IMR-90 (cell line): ENCODE data around the gene RASGEF1C. TPM values are rescaled to one million over a fixed set of nuclear protein-coding genes. Genes with fewer than 3 reads are reported as not detected.
A peak's percentile ranks its signal among the peaks of the same experiment; 100 is the strongest.

Experiments
- ATAC-seq: fragments of 200-7000 bp; cut with Tn5 transposase; 2 replicates; pipeline ENCODE4 v1.9.1; 2020; ENCODE audit warnings: low read depth, mild to moderate bottlenecking, moderate library complexity
- BruUV-seq: library from RNA; stranded (reverse); fragments of 400-500 nt; replicated peaks from 2 replicates; lab custom pipeline; 2021; lab: Mats Ljungman, UMichigan
- CTCF ChIA-PET: fragments of 300-600 bp; formaldehyde crosslinking; extraction: SDS; loops from one replicate; lab custom pipeline; 2021; ENCODE audit warnings: antibody characterized with exemption; lab: Yijun Ruan, JAX
- POLR2A ChIA-PET: fragments of 300-600 bp; sonication (Branson Sonifier 250); formaldehyde crosslinking; loops from one replicate; lab custom pipeline; 2022; ENCODE audit warnings: antibody characterized with exemption; ENCODE audit not compliant: unreplicated experiment; lab: Charles Lee
- DNase-seq: peaks from one replicate; pipeline ENCODE4 v3.0.0; 2013
- H2AFZ ChIP-seq: replicated peaks from 2 replicates; pipeline ENCODE3; 2013; ENCODE audit warnings: low read length, mild to moderate bottlenecking; ENCODE audit not compliant: poor library complexity
- H2AK5ac ChIP-seq: 2 replicates; pipeline ENCODE4 v1.6.1; 2013; ENCODE audit warnings: low read depth, low read length, inconsistent platforms
- H2AK9ac ChIP-seq: replicated peaks from 2 replicates; pipeline ENCODE3; 2013; ENCODE audit warnings: mild to moderate bottlenecking, low read depth, low read length, moderate library complexity; ENCODE audit not compliant: poor library complexity
- H2BK120ac ChIP-seq: 2 replicates; pipeline ENCODE4 v1.6.1; 2013; ENCODE audit warnings: low read depth, low read length, inconsistent platforms
- H2BK15ac ChIP-seq: 3 replicates; pipeline ENCODE4 v1.6.1; 2013; ENCODE audit warnings: low read depth, low read length, inconsistent platforms
- H2BK20ac ChIP-seq: 2 replicates; pipeline ENCODE4 v1.6.1; 2013; ENCODE audit warnings: low read depth, mild to moderate bottlenecking, inconsistent platforms, low read length, moderate library complexity
- H2BK5ac ChIP-seq: 2 replicates; pipeline ENCODE4 v1.6.1; 2013; ENCODE audit warnings: mild to moderate bottlenecking, low read depth, low read length, inconsistent platforms; ENCODE audit not compliant: poor library complexity, severe bottlenecking
- H3K14ac ChIP-seq: replicated peaks from 2 replicates; pipeline ENCODE4 v1.6.1; 2013; ENCODE audit warnings: low read depth, low read length, inconsistent platforms
- H3K18ac ChIP-seq: 2 replicates; pipeline ENCODE4 v1.6.1; 2013; ENCODE audit warnings: low read depth, low read length, control low read depth
- H3K23ac ChIP-seq: 2 replicates; pipeline ENCODE4 v1.6.1; 2013; ENCODE audit warnings: low read depth, low read length, inconsistent platforms
- H3K27ac ChIP-seq: 2 replicates; pipeline ENCODE4 v1.5.1; 2013; ENCODE audit warnings: mild to moderate bottlenecking, control low read depth, low read length; ENCODE audit not compliant: insufficient read depth
- H3K27me3 ChIP-seq: 2 replicates; pipeline ENCODE4 v1.6.1; 2013; ENCODE audit warnings: low read length; ENCODE audit not compliant: control insufficient read depth, insufficient read depth
- H3K36me3 ChIP-seq: 2 replicates; pipeline ENCODE4 v1.6.1; 2013; ENCODE audit warnings: low read length, mixed read lengths; ENCODE audit not compliant: control insufficient read depth, insufficient read depth
- H3K4ac ChIP-seq: 2 replicates; pipeline ENCODE4 v1.6.1; 2013; ENCODE audit warnings: low read depth, low read length, inconsistent platforms
- H3K4me1 ChIP-seq: 2 replicates; pipeline ENCODE4 v1.6.1; 2013; ENCODE audit warnings: low read length, mixed read lengths; ENCODE audit not compliant: control insufficient read depth, insufficient read depth
- H3K4me2 ChIP-seq: 2 replicates; pipeline ENCODE4 v1.6.1; 2013; ENCODE audit warnings: low read depth, mild to moderate bottlenecking, control low read depth, low read length, moderate library complexity
- H3K4me3 ChIP-seq: 2 replicates; pipeline ENCODE4 v1.5.1; 2013; ENCODE audit warnings: low read depth, mild to moderate bottlenecking, control low read depth, low read length, moderate library complexity; ENCODE audit not compliant: insufficient read depth
- H3K56ac ChIP-seq: 2 replicates; pipeline ENCODE4 v1.6.1; 2013; ENCODE audit warnings: low read length, inconsistent platforms; ENCODE audit not compliant: insufficient read depth; ENCODE audit errors: extremely low read depth
- H3K79me1 ChIP-seq, 2 experiments: 2 replicates each; pipeline ENCODE4 v1.6.1; 2013; ENCODE audit warnings: low read length in 2 of 2, inconsistent platforms in 1 of 2, low read depth in 1 of 2
- H3K9ac ChIP-seq: 2 replicates; pipeline ENCODE4 v1.6.1; 2013; ENCODE audit warnings: low read depth, low read length, control low read depth
- H3K9me1 ChIP-seq: 2 replicates; pipeline ENCODE4 v1.6.1; 2013; ENCODE audit warnings: low read length, inconsistent platforms; ENCODE audit not compliant: insufficient read depth
- H3K9me3 ChIP-seq: 2 replicates; pipeline ENCODE4 v1.6.1; 2013; ENCODE audit warnings: low read length; ENCODE audit not compliant: control insufficient read depth, insufficient read depth
- H4K20me1 ChIP-seq: 2 replicates; pipeline ENCODE4 v1.6.1; 2013; ENCODE audit warnings: low read length, inconsistent platforms; ENCODE audit not compliant: insufficient read depth
- H4K5ac ChIP-seq: 2 replicates; pipeline ENCODE4 v1.6.1; 2013; ENCODE audit warnings: mild to moderate bottlenecking, low read depth, low read length, control low read depth
- H4K8ac ChIP-seq, 2 experiments: 2 replicates each; pipeline ENCODE4 v1.6.1; 2013; ENCODE audit warnings: low read depth in 2 of 2, low read length in 2 of 2, control low read depth in 1 of 2, inconsistent platforms in 1 of 2
- H4K91ac ChIP-seq: 2 replicates; pipeline ENCODE4 v1.6.1; 2013; ENCODE audit warnings: low read depth, low read length, inconsistent platforms; ENCODE audit not compliant: insufficient read depth
- CEBPB ChIP-seq: IDR thresholded peaks from 2 replicates; pipeline ENCODE4 v1.6.1; 2012; ENCODE audit warnings: low read depth, low read length, improper control_type of control experiment
- CHD1 ChIP-seq: IDR thresholded peaks from 2 replicates; pipeline ENCODE4 v1.6.1; 2012; ENCODE audit warnings: low read depth, low read length, improper control_type of control experiment
- MAZ ChIP-seq: IDR thresholded peaks from 2 replicates; pipeline ENCODE4 v1.6.1; 2012; ENCODE audit warnings: low read depth, mild to moderate bottlenecking, low read length, improper control_type of control experiment, moderate library complexity, borderline replicate concordance
- MXI1 ChIP-seq: IDR thresholded peaks from 2 replicates; pipeline ENCODE4 v1.6.1; 2012; ENCODE audit warnings: low read depth, mild to moderate bottlenecking, low read length, moderate library complexity, borderline replicate concordance
- NFE2L2 ChIP-seq: fragments of 150-350 bp; IDR thresholded peaks from 2 replicates; pipeline ENCODE4 v1.6.1; 2016; ENCODE audit warnings: low read depth, mild to moderate bottlenecking, low read length
- POLR2A ChIP-seq: IDR thresholded peaks from 2 replicates; pipeline ENCODE4 v1.6.1; 2012; ENCODE audit warnings: mild to moderate bottlenecking, low read depth, low read length
- RAD21 ChIP-seq: IDR thresholded peaks from 2 replicates; pipeline ENCODE4 v1.6.1; 2012; ENCODE audit warnings: low read length, improper control_type of control experiment
- RCOR1 ChIP-seq: IDR thresholded peaks from 2 replicates; pipeline ENCODE4 v1.6.1; 2012; ENCODE audit warnings: mild to moderate bottlenecking, low read length, improper control_type of control experiment; ENCODE audit not compliant: insufficient replicate concordance
- RFX5 ChIP-seq: IDR thresholded peaks from 2 replicates; pipeline ENCODE4 v1.8.0; 2012; ENCODE audit warnings: low read depth, mild to moderate bottlenecking, low read length, moderate library complexity
- SMC3 ChIP-seq: fragments of 150-350 bp; IDR thresholded peaks from 2 replicates; pipeline ENCODE4 v1.6.1; 2016; ENCODE audit warnings: low read depth, mild to moderate bottlenecking, antibody characterized with exemption, low read length, moderate library complexity
- WGBS, 2 experiments: methylation state at CpG; one replicate each; pipeline versions ENCODE4 v1.1.5 to v1.1.7; 2013; ENCODE audit warnings: missing lambda C conversion rate in 2 of 2; ENCODE audit not compliant: insufficient read length in 1 of 2; ENCODE audit errors: extremely low coverage in 2 of 2; 5-methylcytosine and 5-hydroxymethylcytosine counted together
- dilution Hi-C: fragments of 300-500 bp; cut with HindIII; formaldehyde crosslinking; loops from one replicate; pipeline ENCODE4 v1.14.3; 2018; ENCODE audit warnings: low sequenced_read_pairs; ENCODE audit not compliant: unreplicated experiment
- in situ Hi-C: fragments of 300-500 bp; cut with MboI; formaldehyde crosslinking; loops from 3 replicates; pipeline ENCODE4 v1.14.3; 2019; ENCODE audit warnings: low sequenced_read_pairs, inconsistent platforms, mixed read lengths
- intact Hi-C: fragments of 100-400 bp; cut with micrococcal nuclease; formaldehyde crosslinking; loops from 2 replicates; pipeline ENCODE4 v1.10.0; 2022
- polyA plus RNA-seq, 3 experiments: library from polyadenylated mRNA; depleted of rRNA; stranded (reverse); fragments of >200 nt; gene quantifications; 2 replicates each; pipeline ENCODE4 v1.2.3, GENCODE V29; 2012; ENCODE audit warnings: low replicate concordance in 1 of 3
- total RNA-seq: library from RNA; depleted of rRNA; stranded (reverse); fragments of >200 nt; gene quantifications from 2 replicates; pipeline ENCODE4 v1.2.3, GENCODE V29; 2012
- TF ChIP-seq, protein P1 (sequence below): fragments of 150-350 bp; IDR thresholded peaks from 2 replicates; pipeline ENCODE4 v1.6.1; 2016; ENCODE audit warnings: low read depth, mild to moderate bottlenecking, low read length, moderate library complexity, borderline replicate concordance
- TF ChIP-seq, protein P2 (sequence below): conservative IDR thresholded peaks from 2 replicates; pipeline ENCODE4 v1.5.1; 2012; ENCODE audit warnings: mild to moderate bottlenecking, low read depth, low read length, improper control_type of control experiment
- TF ChIP-seq, protein P3 (sequence below): fragments of 150-350 bp; IDR thresholded peaks from 2 replicates; pipeline ENCODE4 v1.6.1; 2017; ENCODE audit warnings: mild to moderate bottlenecking, antibody characterized with exemption, low read length, low read depth

The RASGEF1C gene
- total and polyA plus RNA-seq, 2 of the 4 experiments (the other 2 are of a cell fraction): not detected

- in situ Hi-C loops: loop anchor here (25.0 kb wide), 1 partner anchor 335 kb away; no protein-coding TSS in a partner anchor
- H4K5ac ChIP-seq: no peak overlapping the region
- no peak overlapping the region for H2BK15ac ChIP-seq
- H4K91ac ChIP-seq: no peak overlapping the region
- CTCF ChIA-PET: no interaction called here
- no peak overlapping the region for H2BK5ac ChIP-seq
- DNase-seq (no peak), ATAC-seq (peak; percentile 94)
- no peak overlapping the region for H3K18ac ChIP-seq
- peaks cover 24% of the 10 kb centered on the region for H3K27me3 ChIP-seq
- no peak overlapping the region for H3K14ac ChIP-seq
- intact Hi-C loops: loop anchor here (1.0 to 2.0 kb wide), 3 partner anchors 82 to 344 kb away; partner anchors contain the start of genes MAPK9 and RASGEF1C
- H2BK120ac ChIP-seq: no peak overlapping the region
- H3K27ac ChIP-seq: no peak overlapping the region
- H3K79me1 ChIP-seq: no peaks in the 10 kb centered on the region
- POLR2A ChIA-PET: no interaction called here
- no peak overlapping the region for H4K8ac ChIP-seq
- H2AFZ ChIP-seq: peak overlapping the region; percentile 72
- no peaks in the 10 kb centered on the region for H4K20me1 ChIP-seq
- no peak overlapping the region for H2BK20ac ChIP-seq
- H3K23ac ChIP-seq: no peak overlapping the region
- H3K9me1 ChIP-seq: no peaks in the 10 kb centered on the region
- no peak overlapping the region for H2AK9ac ChIP-seq
- no peak overlapping the region for H2AK5ac ChIP-seq
- H3K4me3 ChIP-seq: no peak overlapping the region
- BruUV-seq: no TSS peak
- H3K4me2 ChIP-seq: peak overlapping the region; percentile 40; the same call in 1 of the 2 replicates
- dilution Hi-C loops: no loop called here
- H3K4ac ChIP-seq: no peak overlapping the region
- H3K4me1 ChIP-seq: no peaks in the 10 kb centered on the region; the same call in 1 of the 2 replicates
- H3K9me3 ChIP-seq: no peaks in the 10 kb centered on the region
- no peaks in the 10 kb centered on the region for H3K36me3 ChIP-seq
- WGBS, 2 experiments: 38% methylated on average over 25 of the region's 59 CpGs; no CpG with 5 or more reads in 1 of the 2 experiments
- H3K9ac ChIP-seq: no peak overlapping the region
- no peak overlapping the region for H3K56ac ChIP-seq
- TF ChIP-seq MXI1 (no peak), RFX5 (no peak), SMC3 (peak; percentile 47), POLR2A (no peak), RCOR1 (no peak), CHD1 (no peak), MAZ (no peak), RAD21 (peak; percentile 77), CEBPB (no peak), NFE2L2 (no peak)
- TF ChIP-seq, protein P1, sequence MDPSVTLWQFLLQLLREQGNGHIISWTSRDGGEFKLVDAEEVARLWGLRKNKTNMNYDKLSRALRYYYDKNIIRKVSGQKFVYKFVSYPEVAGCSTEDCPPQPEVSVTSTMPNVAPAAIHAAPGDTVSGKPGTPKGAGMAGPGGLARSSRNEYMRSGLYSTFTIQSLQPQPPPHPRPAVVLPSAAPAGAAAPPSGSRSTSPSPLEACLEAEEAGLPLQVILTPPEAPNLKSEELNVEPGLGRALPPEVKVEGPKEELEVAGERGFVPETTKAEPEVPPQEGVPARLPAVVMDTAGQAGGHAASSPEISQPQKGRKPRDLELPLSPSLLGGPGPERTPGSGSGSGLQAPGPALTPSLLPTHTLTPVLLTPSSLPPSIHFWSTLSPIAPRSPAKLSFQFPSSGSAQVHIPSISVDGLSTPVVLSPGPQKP: no peak
- TF ChIP-seq, protein P2, sequence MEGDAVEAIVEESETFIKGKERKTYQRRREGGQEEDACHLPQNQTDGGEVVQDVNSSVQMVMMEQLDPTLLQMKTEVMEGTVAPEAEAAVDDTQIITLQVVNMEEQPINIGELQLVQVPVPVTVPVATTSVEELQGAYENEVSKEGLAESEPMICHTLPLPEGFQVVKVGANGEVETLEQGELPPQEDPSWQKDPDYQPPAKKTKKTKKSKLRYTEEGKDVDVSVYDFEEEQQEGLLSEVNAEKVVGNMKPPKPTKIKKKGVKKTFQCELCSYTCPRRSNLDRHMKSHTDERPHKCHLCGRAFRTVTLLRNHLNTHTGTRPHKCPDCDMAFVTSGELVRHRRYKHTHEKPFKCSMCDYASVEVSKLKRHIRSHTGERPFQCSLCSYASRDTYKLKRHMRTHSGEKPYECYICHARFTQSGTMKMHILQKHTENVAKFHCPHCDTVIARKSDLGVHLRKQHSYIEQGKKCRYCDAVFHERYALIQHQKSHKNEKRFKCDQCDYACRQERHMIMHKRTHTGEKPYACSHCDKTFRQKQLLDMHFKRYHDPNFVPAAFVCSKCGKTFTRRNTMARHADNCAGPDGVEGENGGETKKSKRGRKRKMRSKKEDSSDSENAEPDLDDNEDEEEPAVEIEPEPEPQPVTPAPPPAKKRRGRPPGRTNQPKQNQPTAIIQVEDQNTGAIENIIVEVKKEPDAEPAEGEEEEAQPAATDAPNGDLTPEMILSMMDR: peak; percentile 73
- TF ChIP-seq, protein P3, sequence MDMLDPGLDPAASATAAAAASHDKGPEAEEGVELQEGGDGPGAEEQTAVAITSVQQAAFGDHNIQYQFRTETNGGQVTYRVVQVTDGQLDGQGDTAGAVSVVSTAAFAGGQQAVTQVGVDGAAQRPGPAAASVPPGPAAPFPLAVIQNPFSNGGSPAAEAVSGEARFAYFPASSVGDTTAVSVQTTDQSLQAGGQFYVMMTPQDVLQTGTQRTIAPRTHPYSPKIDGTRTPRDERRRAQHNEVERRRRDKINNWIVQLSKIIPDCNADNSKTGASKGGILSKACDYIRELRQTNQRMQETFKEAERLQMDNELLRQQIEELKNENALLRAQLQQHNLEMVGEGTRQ: no peak
These were observed 82.0 kb downstream of the RASGEF1C start for GRCh38 chr5:180126716-180127681.
